Muscle of arm (tissue), 12 donors: ENCODE measurements around the gene HDAC8. TPM values are rescaled to one million over a fixed set of nuclear protein-coding genes. Genes with fewer than 3 reads are reported as not detected.
"Not testable (repeated sequence)": the region's sequence is repeated elsewhere in the genome, so short reads cannot be mapped to it uniquely, and the experiment has no call there.

Experiments used
- DNase-seq: peaks from one replicate; pipeline ENCODE4 v3.0.0-alpha.2; 2013
- polyA plus RNA-seq, 12 donors: library from polyadenylated mRNA; unstranded; fragments of 120-200 nt; gene quantifications; one replicate each; pipeline ENCODE4 v1.2.1, GENCODE V29; 2013; ENCODE audit not compliant: insufficient read length in 12 of 12

HDAC8 gene
- polyA plus RNA-seq, 12 donors = 12.6 to 31.2 (median 19.2) TPM; not detected in 1

DNA sequence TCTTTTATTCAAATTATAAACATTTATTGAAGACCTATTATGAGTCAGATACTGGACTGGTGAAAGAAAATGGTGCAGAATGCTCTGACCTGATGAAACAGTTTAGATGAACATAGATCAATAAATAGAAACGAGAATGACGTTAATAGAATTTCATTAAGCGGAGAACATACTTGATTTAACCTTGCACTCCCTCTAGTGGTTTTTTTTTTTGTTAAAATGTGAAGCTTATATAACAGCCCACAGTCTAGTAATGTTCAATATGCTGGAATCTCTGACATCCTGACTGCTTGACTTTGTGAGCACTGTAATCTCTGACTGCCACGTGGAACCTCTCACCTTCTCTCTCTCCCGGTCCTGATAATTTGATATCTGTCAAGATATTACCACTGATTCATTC lies 32.3 kb downstream of the HDAC8 start:
- DNase-seq = peak; percentile 28

DNA sequence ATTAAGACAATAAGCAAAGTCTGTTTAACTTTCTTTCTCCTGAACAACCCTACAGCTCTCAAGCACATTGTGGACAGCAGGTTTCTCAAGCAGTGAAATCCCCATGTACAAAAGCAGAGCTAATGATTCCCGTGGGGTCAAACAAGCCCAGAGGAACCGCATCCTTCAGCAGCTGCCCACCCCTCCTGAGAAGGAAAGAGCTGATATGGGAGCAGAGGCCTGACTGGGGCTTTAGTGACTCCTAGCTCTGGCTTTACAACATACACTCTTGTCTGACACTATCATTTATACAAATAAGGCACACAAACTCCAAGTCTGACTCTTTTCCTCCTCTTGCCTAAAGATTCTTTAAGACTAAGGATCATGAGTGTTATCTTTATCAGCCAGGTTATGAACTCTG lies 32.8 kb downstream of the HDAC8 start:
- peak; percentile 16 for DNase-seq

DNA sequence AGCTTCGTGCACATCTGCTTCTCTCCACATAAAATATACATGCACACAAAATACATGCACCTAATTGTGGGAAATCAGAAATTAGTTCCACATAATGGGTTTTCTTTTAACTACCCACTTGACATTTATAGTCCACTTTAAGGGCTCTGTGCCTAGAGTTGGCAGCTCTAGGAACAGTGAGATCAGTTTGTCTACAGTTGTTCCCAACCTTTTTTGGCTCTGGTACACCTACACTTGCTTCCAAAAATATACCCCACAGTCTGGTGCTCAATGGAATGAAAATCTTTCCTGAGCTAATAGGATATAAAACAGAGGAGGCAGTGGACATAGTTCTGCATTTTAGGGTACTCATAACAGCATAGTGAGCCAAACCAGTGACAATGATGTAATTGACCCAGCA lies 36.1 kb downstream of the HDAC8 start:
- no peak for DNase-seq

DNA sequence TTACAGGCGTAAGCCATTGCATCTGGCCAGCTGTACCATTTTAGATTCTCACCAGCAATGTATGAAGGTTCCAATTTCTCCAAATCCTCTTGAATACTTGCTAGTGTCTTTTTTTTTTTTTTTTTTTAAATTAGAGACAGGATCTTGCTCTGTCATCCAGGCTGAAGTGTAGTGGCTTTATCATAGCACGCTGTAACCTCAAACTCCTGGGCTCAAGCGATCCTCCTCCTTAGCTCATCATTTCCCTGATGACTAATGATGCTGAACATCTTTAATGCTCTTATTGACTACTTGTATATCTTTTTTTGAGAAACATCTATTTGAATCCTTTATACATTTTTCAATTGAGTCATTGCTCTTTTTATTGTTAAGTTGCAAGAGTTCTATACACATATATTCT lies 40.3 kb downstream of the HDAC8 start:
- no peak for DNase-seq

DNA sequence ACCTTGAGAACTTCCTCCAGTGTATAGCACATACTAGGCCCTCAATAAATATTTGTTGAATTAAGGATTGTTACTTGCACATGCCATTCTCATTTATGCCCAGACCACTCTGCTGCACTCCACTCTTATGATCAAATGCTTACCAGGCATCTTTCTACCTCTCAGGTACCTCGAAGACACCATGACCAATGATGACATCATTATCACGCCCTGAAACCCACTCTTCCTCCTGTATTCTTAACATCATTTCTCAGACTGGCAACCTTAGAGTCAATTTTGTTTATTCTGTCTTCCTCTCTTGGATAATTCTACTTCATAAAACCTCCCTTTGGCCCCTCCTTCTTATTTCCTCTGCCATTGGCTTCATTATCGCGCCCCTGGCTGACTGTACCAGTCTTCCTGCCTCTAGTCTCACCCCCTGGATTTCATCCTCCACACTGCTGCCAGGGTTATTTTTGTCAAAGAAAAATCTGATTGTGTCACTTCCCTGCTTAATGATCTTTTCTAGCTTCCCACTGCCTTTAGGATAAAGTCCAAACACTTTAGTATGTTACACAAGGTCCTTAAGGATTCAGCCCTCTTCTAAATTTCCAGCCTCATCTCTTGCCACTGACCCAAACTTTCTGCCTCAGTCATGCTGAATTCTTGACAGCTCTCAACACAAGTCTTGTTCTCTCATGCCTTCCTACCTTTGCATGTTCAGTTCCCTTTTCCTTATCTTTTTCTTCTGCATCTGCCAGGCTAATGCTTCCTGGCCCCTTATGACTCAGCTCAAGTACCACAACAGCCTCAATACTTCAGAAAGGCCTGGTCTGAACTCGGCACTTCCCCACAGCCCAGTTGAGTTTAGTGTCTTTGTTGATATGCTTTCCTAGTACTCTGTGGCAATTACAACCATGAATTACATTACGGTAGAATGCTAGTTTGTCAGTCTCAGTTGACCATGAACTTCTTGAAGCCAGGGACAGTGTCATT lies 45.8 kb downstream of the HDAC8 start:
- no peak for DNase-seq

DNA sequence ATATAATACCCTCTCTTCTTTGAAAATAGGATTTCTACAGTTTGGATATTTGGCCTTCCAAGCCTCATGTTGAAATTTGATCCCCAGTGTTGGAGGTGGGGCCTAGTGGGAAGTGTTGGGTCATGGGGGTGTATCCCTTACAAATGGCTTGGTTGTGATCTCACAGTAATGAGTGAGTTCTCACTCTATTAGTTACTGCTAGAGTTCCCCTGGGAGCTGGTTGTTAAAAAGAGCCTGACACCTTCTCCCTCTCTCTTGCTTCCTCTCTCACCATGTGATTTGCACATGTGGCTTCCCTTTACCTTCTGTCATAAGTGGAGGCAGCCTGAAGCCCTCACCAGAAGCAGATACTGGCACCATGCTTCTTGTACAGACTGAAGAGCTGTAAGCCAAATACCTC lies 73.9 kb downstream of the HDAC8 start:
- no peak for DNase-seq

DNA sequence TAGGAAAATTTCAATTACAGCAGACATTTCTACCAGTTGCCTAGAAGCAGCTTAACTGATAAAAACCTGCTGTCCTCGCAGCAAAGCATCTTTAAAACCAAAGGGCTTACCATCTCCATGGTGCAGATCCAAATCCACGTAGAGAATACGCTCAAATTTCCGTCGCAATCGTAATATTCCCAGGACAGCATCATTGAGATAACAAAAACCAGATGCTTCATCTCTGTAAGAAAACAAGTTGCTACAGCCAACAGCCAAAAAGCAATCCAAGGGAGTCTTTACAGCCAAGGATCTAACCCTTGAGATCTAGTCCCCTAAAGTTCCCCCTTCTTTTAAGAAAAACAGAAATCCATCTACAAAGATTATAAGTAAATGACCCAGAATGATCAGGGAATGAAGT lies 77.6 kb downstream of the HDAC8 start:
- DNase-seq = peak; percentile 67

DNA sequence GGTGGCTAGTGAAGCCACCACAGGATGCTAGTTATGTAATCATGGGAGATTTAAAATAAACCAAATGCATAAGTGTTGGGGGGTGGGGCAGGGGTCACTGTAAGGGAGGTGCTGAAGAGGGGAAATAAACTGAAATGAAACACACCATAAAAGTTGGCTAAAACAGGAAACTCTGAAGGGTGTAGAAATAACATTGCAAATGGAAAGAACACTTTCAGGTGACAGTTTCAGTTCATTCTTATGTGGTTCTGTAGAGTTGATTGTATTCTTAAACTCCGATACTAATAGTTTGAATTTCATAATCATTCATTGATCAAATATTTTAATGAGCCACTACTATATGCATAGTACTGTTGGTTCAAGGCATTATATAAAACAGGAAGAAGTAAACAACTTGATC lies 80.1 kb downstream of the HDAC8 start:
- no peak for DNase-seq

DNA sequence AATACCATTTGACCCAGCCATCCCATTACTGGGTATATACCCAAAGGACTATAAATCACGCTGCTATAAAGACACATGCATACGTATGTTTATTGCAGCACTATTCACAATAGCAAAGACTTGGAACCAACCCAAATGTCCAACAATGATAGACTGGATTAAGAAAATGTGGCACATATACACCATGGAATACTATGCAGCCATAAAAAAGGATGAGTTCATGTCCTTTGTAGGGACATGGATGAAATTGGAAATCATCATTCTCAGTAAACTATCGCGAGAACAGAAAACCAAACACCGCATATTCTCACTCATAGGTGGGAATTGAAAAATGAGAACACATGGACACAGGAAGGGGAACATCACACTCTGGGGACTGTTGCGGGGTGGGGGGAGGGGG lies 82.4 kb downstream of the HDAC8 start:
- not testable (repeated sequence) for DNase-seq

DNA sequence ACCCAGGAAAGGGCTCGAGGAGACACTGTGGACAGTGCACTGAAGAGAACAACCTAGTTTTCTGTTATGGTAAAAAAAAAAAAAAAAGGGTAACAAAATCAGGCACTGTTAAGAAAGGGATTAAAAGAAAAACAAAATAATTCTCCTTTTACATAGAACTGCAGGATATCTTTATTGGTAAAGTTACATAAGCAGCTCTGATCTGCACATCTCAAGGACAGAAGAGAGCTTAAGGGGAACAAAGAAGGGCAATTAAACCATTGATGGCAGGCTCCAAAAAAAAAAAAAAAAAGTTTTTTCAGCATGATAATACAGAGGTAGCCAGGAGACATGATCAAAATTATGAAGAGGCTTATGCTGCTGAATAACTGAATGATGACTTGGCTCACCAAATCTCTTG lies 85.0 kb downstream of the HDAC8 start:
- no peak for DNase-seq

DNA sequence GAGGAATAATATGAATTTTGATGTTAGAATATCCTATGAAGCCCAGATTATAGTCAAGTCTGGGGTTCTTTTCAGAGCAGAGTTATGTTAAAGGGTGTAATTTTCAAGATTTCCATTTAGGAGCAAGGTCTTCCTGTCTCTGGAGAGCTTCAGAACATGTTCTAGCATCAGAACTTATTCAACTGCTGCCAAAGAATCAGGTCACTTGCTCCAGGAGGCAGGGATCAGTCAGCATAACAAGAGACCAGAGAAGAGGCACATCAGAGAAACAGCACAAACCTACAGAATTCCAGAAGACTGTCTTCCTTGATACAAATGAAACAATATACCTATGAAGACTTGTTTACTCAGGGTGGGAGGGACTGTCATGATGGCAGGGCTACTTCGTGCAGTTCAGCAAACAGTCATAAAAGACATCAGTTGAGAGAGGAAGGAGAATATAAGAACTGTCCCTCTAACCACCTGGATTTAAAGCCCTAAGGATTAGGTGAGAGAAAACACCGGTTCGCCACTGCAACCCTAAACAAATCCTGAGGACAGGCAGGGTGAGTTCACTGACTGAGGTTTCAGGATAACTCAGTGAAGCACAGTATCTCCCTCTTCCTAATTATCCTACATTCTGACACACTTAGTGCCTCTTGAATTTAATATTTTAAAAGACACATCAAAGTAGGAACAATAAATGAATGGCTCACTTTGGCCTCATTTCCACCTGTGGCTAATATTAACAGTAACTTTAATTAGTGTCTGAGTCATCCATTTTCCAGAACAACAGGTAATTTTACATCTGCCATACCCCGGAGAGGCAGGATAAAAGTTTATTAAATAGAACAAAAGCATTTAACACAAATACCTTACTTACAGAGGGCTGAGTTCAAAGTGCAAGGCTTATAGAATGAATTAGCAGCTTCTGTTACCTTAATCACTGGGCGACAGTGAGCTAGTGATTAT lies 93.0 kb downstream of the HDAC8 start:
- DNase-seq = no peak

DNA sequence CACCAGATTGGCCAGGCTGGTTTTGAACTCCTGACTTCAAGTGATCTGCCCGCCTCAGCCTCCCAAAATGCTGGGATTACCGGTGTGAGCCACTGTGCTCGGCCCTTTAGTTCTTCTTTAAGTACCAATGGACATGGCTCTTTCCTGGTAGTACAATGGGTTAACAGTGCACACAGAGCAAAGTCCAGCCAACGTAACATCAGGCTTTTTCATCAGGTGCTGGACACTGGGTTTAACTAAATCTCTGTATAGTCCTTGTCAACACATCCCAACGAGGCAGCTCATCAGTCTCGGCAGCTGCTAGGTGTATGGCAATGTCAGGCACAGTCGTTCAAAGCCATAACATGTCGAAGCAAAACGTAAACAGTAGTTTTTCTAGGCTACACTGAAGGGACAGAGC lies 93.8 kb downstream of the HDAC8 start:
- no peak for DNase-seq

DNA sequence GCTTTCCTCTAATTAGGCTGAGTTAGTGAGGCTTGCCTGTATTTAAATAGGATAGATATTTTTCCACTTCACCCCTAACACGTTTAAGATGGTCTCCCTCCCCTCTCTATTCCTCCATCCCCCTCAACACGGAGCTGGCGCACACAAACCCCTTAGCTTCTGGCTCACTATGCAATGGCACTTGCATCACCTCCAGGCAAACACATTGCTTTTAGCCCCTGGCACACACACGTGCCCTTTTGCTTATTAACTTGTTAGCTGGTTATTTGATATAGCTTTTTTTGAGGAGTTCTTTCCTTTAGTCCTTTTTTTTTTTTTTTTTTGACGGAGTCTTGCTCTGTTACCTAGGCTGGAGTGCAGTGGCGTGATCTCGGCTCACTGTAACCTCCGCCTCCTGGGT lies 94.3 kb downstream of the HDAC8 start:
- no peak for DNase-seq

DNA sequence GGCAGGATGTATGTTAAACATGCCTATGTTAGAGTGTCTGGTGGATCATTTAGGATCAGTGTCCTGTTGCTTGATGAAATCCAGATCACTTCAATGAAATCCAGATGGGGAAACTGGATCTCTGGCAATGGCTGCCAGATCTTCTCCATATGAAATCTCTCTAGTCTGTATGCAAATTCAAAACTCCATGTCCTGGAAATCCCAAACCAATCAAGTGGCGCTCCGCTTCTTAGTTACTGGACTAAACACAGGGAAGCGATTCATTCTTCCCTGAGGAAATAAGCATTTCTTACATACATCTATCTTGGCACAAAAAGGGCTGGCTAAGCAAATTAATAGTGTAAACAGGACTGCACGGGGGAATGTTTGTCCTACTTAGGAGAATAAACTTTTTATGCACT lies 94.9 kb downstream of the HDAC8 start:
- DNase-seq = peak; percentile 47

DNA sequence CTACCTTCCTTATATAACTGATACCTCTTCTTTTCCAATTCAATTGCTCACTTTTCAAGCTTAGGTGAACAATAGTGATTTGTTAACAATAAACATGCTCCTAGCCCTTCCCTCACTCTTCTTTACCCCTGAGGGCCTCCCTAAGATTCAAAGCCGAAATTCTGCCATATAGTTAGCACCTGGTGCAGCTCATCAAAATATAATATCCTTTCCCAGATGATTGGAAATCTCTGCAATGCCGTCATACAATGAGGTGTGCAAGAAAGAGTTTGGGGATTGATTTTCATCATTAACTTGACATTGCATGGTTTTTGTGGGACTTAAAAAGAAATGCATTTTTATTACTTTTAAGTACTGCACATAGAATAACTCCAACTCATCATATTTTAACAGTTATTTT lies 95.3 kb downstream of the HDAC8 start:
- no peak for DNase-seq

DNA sequence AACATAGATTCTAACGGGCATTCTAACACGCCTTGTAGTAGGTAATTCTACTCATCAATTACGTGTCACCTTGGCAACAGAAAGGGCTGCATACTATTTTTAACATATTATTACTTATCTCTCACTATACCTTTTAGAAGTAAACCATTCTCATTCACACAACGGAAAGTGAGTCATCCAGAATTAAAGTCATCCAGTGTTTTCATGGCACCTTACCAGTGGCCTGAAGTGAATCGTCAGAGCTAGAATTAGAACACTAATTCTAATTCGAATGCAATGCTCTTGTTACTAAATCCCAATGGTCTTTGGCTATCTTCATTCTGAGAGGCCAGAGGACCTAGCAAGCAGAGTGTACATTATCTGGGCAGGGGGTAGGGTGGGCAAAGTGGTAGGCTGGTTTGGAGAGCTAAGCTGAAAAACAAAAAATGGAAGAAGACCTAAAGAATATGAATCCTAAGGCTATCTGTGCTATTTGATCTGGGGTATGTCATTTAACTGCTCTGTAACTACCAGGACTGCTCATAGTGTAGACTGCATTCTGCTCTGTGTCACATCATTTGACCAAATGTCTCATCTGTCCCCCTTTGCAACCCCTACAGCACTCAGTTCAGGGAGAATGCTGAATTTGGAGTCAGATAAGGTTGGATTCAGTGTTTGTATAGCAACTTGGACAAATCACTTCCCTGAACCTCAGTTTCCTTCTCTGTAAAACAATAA lies 96.5 kb downstream of the HDAC8 start:
- no peak for DNase-seq

DNA sequence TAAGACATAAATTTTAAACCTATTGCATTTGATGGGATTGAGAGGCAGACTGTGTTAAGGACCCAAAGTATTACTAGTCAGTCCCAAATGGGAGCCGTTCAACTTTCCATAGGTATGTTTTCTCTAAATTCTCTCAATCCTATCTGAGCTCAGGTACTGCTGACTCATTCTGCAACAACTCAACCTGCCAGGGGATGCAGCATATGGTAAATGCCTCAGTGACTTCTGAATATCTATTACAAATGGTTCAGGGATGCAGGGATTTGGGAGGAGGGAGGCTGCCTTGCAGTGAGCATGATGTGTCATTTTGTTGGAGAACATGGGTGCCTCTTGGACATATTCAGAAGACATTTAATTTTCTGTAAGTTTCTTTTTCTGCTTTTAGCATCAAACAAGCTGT lies 97.3 kb downstream of the HDAC8 start:
- DNase-seq = no peak

DNA sequence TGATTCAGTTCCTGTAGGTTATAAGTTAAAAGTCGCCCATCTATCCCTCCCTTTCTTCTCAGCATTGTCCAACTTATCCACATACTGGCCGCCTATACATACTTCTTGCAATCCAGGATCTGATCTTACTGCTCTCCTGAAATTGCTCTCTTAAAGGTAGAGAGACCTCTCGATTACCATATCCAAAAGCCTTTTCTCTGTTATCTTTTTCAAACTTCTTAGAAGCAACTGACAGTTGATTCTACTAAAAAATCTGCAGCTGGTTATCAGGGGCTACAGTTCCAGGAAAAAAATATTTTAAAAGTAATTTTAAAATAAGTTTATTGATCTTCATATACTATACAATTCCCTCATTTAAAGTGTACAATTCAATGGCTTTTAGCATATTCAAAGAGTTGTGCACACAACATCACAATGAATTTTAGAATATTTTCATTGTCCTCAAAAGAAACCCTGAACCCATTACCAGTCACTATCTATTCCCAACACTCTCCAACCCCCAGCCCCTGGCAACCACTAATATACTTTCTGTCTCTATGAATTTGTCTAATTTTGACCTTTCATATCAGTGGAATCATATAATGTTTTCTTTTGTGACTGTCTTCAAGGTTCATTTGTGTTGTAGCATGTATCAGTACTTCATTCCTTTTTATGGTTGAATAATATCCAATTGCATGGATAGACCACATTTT lies 102.0 kb downstream of the HDAC8 start:
- DNase-seq = no peak

DNA sequence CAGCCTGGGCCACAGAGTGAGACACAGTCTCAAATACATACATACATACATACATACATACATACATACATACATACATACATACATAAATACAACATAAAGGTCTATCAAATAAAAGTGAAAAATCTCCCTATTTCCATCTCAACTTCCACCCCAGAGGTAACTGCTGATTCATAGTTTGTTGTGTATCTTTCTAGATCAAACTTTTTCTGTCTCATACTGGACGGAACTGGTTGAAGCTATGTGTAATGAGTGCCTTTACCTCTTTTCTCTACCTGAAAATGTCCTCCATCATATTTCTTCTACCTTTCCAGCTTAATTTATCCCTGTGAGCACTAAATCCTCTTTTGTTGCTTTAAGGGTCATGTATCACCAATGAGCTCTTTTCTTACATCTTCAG lies 102.5 kb downstream of the HDAC8 start:
- no peak for DNase-seq

DNA sequence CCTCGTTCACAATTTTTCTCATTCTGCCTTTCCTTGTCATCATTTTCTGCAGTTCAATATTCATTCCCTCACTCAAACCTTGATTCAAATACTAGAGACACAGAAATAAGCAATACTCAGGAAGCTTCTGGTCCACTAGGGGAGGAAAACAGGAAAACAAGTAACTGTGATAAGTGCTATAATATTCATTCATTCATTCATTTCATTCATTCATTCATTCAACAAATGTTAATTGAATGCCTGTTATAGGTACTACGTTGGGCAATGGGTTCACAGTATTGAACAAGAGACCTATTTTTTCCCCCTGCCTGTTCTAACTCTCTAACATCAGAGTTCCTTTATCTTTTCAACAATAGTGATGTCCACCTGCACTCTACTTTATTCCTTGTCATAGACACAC lies 104.0 kb downstream of the HDAC8 start:
- no peak for DNase-seq

DNA sequence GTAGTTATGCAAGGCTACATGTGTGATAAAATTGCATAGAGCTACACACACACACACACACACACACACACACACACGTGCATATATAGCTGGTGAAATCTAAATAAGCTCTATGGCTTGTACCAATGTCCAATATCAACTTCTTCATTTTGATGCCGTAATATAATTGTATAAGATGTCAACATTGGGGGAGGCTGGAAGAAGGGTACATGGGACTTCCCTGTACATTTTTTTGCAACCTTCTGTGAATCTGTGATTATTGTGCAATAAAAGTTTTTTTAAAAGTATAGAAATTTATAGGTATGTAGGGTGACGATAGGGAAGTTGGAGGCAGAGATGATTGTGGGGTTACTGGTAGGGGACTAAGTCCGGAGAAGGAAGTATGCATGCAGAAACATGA lies 105.5 kb downstream of the HDAC8 start:
- DNase-seq = no peak
